H1 (cell line): ENCODE results near the gene MAP4K4. TPM values are rescaled to one million over a fixed set of nuclear protein-coding genes. Genes with fewer than 3 reads are reported as not detected.

ENCODE experiments used
- CTCF ChIA-PET: fragments of 300-600 bp; sonication (Branson Sonifier 250); formaldehyde crosslinking; loops from one replicate; lab custom pipeline; 2021; ENCODE audit not compliant: partially characterized antibody; lab: Charles Lee
- POLR2A ChIA-PET: fragments of 300-600 bp; sonication (Branson Sonifier 250); formaldehyde crosslinking; loops from one replicate; lab custom pipeline; 2021; ENCODE audit warnings: inconsistent platforms; ENCODE audit not compliant: partially characterized antibody; lab: Charles Lee
- DNase-seq, 2 experiments: peaks; one replicate each; pipeline versions ENCODE4 v3.0.0 to v3.0.0-alpha.2; 2010 to 2022; ENCODE audit warnings: low spot score in 2 of 2, low read depth in 1 of 2, mixed read lengths in 1 of 2
- FAIRE-seq: peaks from 2 replicates; lab custom pipeline; 2011; peaks lifted over from hg19 to GRCh38; lab: Jason Lieb, UNC
- H2AFZ ChIP-seq: 2 replicates; pipeline ENCODE4 v1.8.1; 2012; ENCODE audit warnings: low read length, inconsistent platforms
- H2AK5ac ChIP-seq: 2 replicates; pipeline ENCODE4 v1.6.1; 2013; ENCODE audit warnings: low read depth, low read length
- H2BK120ac ChIP-seq: replicated peaks from 2 replicates; pipeline ENCODE3; 2013; ENCODE audit warnings: low read depth, low read length, inconsistent platforms
- H2BK12ac ChIP-seq: 2 replicates; pipeline ENCODE4 v1.6.1; 2013; ENCODE audit warnings: low read depth, low read length
- H2BK15ac ChIP-seq: 2 replicates; pipeline ENCODE4 v1.6.1; 2013; ENCODE audit warnings: low read length
- H2BK20ac ChIP-seq: 2 replicates; pipeline ENCODE4 v1.6.1; 2013; ENCODE audit warnings: low read length
- H2BK5ac ChIP-seq: 2 replicates; pipeline ENCODE4 v1.6.1; 2013; ENCODE audit warnings: low read depth, low read length
- H3K14ac ChIP-seq: 2 replicates; pipeline ENCODE4 v1.6.1; 2013; ENCODE audit warnings: inconsistent platforms; ENCODE audit not compliant: insufficient read length
- H3K18ac ChIP-seq: 2 replicates; pipeline ENCODE4 v1.6.1; 2013; ENCODE audit warnings: low read length; ENCODE audit errors: extremely low read depth
- H3K23ac ChIP-seq: 2 replicates; pipeline ENCODE4 v1.6.1; 2013; ENCODE audit warnings: inconsistent platforms; ENCODE audit not compliant: insufficient read length
- H3K23me2 ChIP-seq: 2 replicates; pipeline ENCODE4 v1.6.1; 2013; ENCODE audit warnings: low read depth, low read length
- H3K27ac ChIP-seq: 2 replicates; pipeline ENCODE4 v1.6.1; 2011; ENCODE audit warnings: low read depth, low read length, inconsistent platforms
- H3K27me3 ChIP-seq, 4 experiments: replicated peaks in 1 of 4; 1 replicate in 1 of 4; 2 replicates in 3 of 4; pipeline versions ENCODE4 v1.6.1 to v1.8.1; 2011 to 2013; ENCODE audit warnings: low read length in 3 of 4, mild to moderate bottlenecking in 3 of 4, inconsistent platforms in 2 of 4, mixed read lengths in 2 of 4, moderate library complexity in 1 of 4; ENCODE audit not compliant: control insufficient read depth in 3 of 4, insufficient read depth in 3 of 4; ENCODE audit errors: extremely low read depth in 1 of 4
- H3K36me3 ChIP-seq, 4 experiments: 2 replicates each; pipeline versions ENCODE4 v1.6.1 to v1.8.1; 2011 to 2013; ENCODE audit warnings: mild to moderate bottlenecking in 4 of 4, low read length in 3 of 4, moderate library complexity in 2 of 4, control low read depth in 1 of 4, inconsistent platforms in 1 of 4; ENCODE audit not compliant: insufficient read depth in 4 of 4, control insufficient read depth in 2 of 4
- H3K4ac ChIP-seq: replicated peaks from 2 replicates; pipeline ENCODE3; 2013; ENCODE audit warnings: low read length, low read depth, mixed read lengths, inconsistent platforms; ENCODE audit not compliant: insufficient read length
- H3K4me1 ChIP-seq, 4 experiments: replicated peaks in 1 of 4; 1 replicate in 1 of 4; 2 replicates in 3 of 4; pipeline versions ENCODE4 v1.6.1 to v1.8.1; 2011 to 2013; ENCODE audit warnings: low read length in 3 of 4, inconsistent platforms in 2 of 4, mixed read lengths in 1 of 4; ENCODE audit not compliant: insufficient read depth in 4 of 4, control insufficient read depth in 3 of 4
- H3K4me2 ChIP-seq, 2 experiments: 2 replicates each; pipeline versions ENCODE4 v1.6.1 to v1.8.1; 2011 to 2013; ENCODE audit warnings: low read depth in 2 of 2, low read length in 2 of 2, control low read depth in 1 of 2, inconsistent platforms in 1 of 2, mild to moderate bottlenecking in 1 of 2; ENCODE audit not compliant: insufficient read depth in 1 of 2
- H3K4me3 ChIP-seq, 4 experiments: fragments of 200-600, 300-600 bp in 1 of 4; sonication (generic), shearing (Covaris generic), sonication (Bioruptor Twin) in 1 of 4; 2 replicates each; pipeline versions ENCODE4 v1.5.1 to v1.8.1; 2011 to 2016; ENCODE audit warnings: low read length in 4 of 4, low read depth in 3 of 4, control low read depth in 2 of 4, inconsistent platforms in 2 of 4, mild to moderate bottlenecking in 2 of 4, mixed read lengths in 1 of 4, moderate library complexity in 1 of 4; ENCODE audit not compliant: insufficient read depth in 2 of 4; ENCODE audit errors: extremely low read depth in 1 of 4
- H3K56ac ChIP-seq: replicated peaks from 2 replicates; pipeline ENCODE3; 2013; ENCODE audit warnings: low read depth, mild to moderate bottlenecking, mixed read lengths, low read length, inconsistent platforms; ENCODE audit not compliant: insufficient read length
- H3K79me1 ChIP-seq: 2 replicates; pipeline ENCODE4 v1.6.1; 2013; ENCODE audit warnings: low read depth, low read length, control low read depth
- H3K79me2 ChIP-seq, 2 experiments: 2 replicates each; pipeline versions ENCODE4 v1.6.1 to v1.8.1; 2012 to 2013; ENCODE audit warnings: low read length in 2 of 2, mild to moderate bottlenecking in 2 of 2, inconsistent platforms in 1 of 2; ENCODE audit not compliant: insufficient read depth in 2 of 2, control insufficient read depth in 1 of 2
- H3K9ac ChIP-seq, 4 experiments: replicated peaks in 1 of 4; 1 replicate in 1 of 4; 2 replicates in 3 of 4; pipeline versions ENCODE4 v1.6.1 to v1.8.1; 2011 to 2013; ENCODE audit warnings: low read depth in 3 of 4, low read length in 3 of 4, control low read depth in 2 of 4, mild to moderate bottlenecking in 2 of 4, moderate library complexity in 2 of 4, inconsistent platforms in 1 of 4; ENCODE audit errors: extremely low read depth in 1 of 4
- H3K9me3 ChIP-seq, 2 experiments: 2 replicates each; pipeline versions ENCODE4 v1.6.1 to v1.8.1; 2012 to 2013; ENCODE audit warnings: mild to moderate bottlenecking in 2 of 2, moderate library complexity in 2 of 2, control low read depth in 1 of 2, inconsistent platforms in 1 of 2, low read depth in 1 of 2, low read length in 1 of 2, mixed read lengths in 1 of 2; ENCODE audit not compliant: insufficient read depth in 2 of 2
- H4K20me1 ChIP-seq, 2 experiments: replicated peaks in 1 of 2; 2 replicates each; pipeline versions ENCODE3 to v1.8.1; 2011 to 2013; ENCODE audit warnings: inconsistent platforms in 2 of 2, low read length in 2 of 2, mild to moderate bottlenecking in 1 of 2; ENCODE audit not compliant: insufficient read depth in 2 of 2, control insufficient read depth in 1 of 2
- H4K5ac ChIP-seq: 2 replicates; pipeline ENCODE4 v1.6.1; 2013; ENCODE audit warnings: low read length, low read depth, mixed read lengths, inconsistent platforms; ENCODE audit not compliant: insufficient read length
- H4K8ac ChIP-seq: 2 replicates; pipeline ENCODE4 v1.8.0; 2013; ENCODE audit warnings: mild to moderate bottlenecking, moderate library complexity, low read length, inconsistent platforms; ENCODE audit not compliant: insufficient read depth; ENCODE audit errors: extremely low read depth
- H4K91ac ChIP-seq: replicated peaks from 2 replicates; pipeline ENCODE3; 2013; ENCODE audit warnings: low read length, mixed read lengths, inconsistent platforms; ENCODE audit not compliant: insufficient read length
- ASH2L ChIP-seq: fragments of 200-600, 300-600 bp; sonication (generic); IDR thresholded peaks from one replicate; pipeline ENCODE4 v1.7.1; 2017; ENCODE audit warnings: low read length
- BACH1 ChIP-seq: IDR thresholded peaks from 2 replicates; pipeline ENCODE4 v1.6.1; 2012; ENCODE audit warnings: low read length, improper control_type of control experiment
- BRCA1 ChIP-seq: IDR thresholded peaks from 2 replicates; pipeline ENCODE4 v1.6.1; 2012; ENCODE audit warnings: low read depth, low read length, improper control_type of control experiment
- CBX5 ChIP-seq: fragments of 300-800, 300-1000 bp; sonication (generic); IDR thresholded peaks from 2 replicates; pipeline ENCODE4 v1.7.1; 2016; ENCODE audit warnings: antibody characterized with exemption, low read length, low read depth
- CBX8 ChIP-seq: fragments of 300-800, 300-1000 bp; sonication (generic); IDR thresholded peaks from 2 replicates; pipeline ENCODE4 v1.7.1; 2016; ENCODE audit warnings: low read depth, low read length, borderline replicate concordance
- EZH2 ChIP-seq: fragments of 200-600 bp; sonication (generic); IDR thresholded peaks from 2 replicates; pipeline ENCODE4 v1.7.1; 2012; ENCODE audit warnings: low read depth, mild to moderate bottlenecking, moderate library complexity, low read length, inconsistent platforms; ENCODE audit not compliant: severe bottlenecking
- GABPA ChIP-seq: IDR thresholded peaks from 2 replicates; pipeline ENCODE4 v1.6.1; 2011; ENCODE audit warnings: mild to moderate bottlenecking, low read length, moderate library complexity, borderline replicate concordance; ENCODE audit not compliant: insufficient read depth
- HDAC6 ChIP-seq: IDR thresholded peaks from one replicate; pipeline ENCODE4 v1.7.1; 2012; ENCODE audit warnings: low read depth, mild to moderate bottlenecking, inconsistent platforms, low read length, moderate library complexity
- JUND ChIP-seq: IDR thresholded peaks from 2 replicates; pipeline ENCODE4 v1.6.1; 2011; ENCODE audit warnings: mild to moderate bottlenecking, improper control_type of control experiment, low read length
- POLR2AphosphoS5 ChIP-seq: IDR thresholded peaks from 2 replicates; pipeline ENCODE4 v1.6.1; 2011; ENCODE audit warnings: low read depth, low read length
- RNF2 ChIP-seq: fragments of 200-900, 300-1000 bp; sonication (generic); IDR thresholded peaks from 2 replicates; pipeline ENCODE4 v1.7.1; 2016; ENCODE audit warnings: borderline replicate concordance, low read depth, mild to moderate bottlenecking, antibody characterized with exemption, low read length; ENCODE audit not compliant: poor library complexity, severe bottlenecking; ENCODE audit errors: missing control alignments
- SIN3A ChIP-seq, 2 experiments: IDR thresholded peaks in 1 of 2; conservative IDR thresholded peaks in 1 of 2; 2 replicates each; pipeline ENCODE4 v1.6.1; 2011 to 2012; ENCODE audit warnings: low read length in 2 of 2, improper control_type of control experiment in 1 of 2, low read depth in 1 of 2, mild to moderate bottlenecking in 1 of 2
- SIX5 ChIP-seq: IDR thresholded peaks from 2 replicates; pipeline ENCODE4 v1.6.1; 2011; ENCODE audit warnings: mild to moderate bottlenecking, low read depth, low read length
- SUZ12 ChIP-seq: fragments of 200-600 bp; sonication (generic); IDR thresholded peaks from 2 replicates; pipeline ENCODE4 v1.6.1; 2012; ENCODE audit warnings: mild to moderate bottlenecking, inconsistent platforms, low read length, moderate library complexity, mixed read lengths
- TCF12 ChIP-seq: IDR thresholded peaks from 2 replicates; pipeline ENCODE4 v1.6.1; 2011; ENCODE audit warnings: low read depth, mild to moderate bottlenecking, low read length
- WGBS, 2 experiments: shearing (Covaris generic) in 1 of 2; methylation state at CpG; one replicate each; pipeline versions ENCODE4 v1.1.6 to v1.1.7; 2013 to 2015; ENCODE audit warnings: low lambda C conversion rate in 2 of 2, mixed read lengths in 2 of 2, inconsistent platforms in 1 of 2, low coverage in 1 of 2, missing lambda C conversion rate in 1 of 2; ENCODE audit not compliant: insufficient replicate concordance in 2 of 2, insufficient coverage in 1 of 2, insufficient read length in 1 of 2; ENCODE audit errors: extremely low coverage in 1 of 2, missing lambda C conversion rate in 1 of 2; 5-methylcytosine and 5-hydroxymethylcytosine counted together
- polyA plus RNA-seq, 7 experiments: library from polyadenylated mRNA; depleted of rRNA in 3 of 7; stranded (reverse) in 5 of 7; unstranded in 2 of 7; fragments of >200 nt in 5 of 7; fragments of 200-250 nt in 2 of 7; gene quantifications; 1 replicate in 5 of 7; 2 replicates in 1 of 7; 4 replicates in 1 of 7; pipeline versions ENCODE4 v1.2.1 to v1.2.3, GENCODE V29; 2011 to 2013; ENCODE audit warnings: missing spikeins in 2 of 7, mixed read lengths in 2 of 7
- total RNA-seq: library from RNA; stranded (reverse); fragmentation: NEBNext Ultra II Directional; extraction: Animal tissue kit (Norgen Biotek cat#: 25700); gene quantifications from 2 replicates; pipeline ENCODE4 v1.2.1, GENCODE V29; 2021

The MAP4K4 gene
- total and polyA plus RNA-seq, 2 of the 8 experiments (the other 6 are each of a cell fraction or from before 2014, with no cell fraction given), result 53.2 to 138 TPM

DNA sequence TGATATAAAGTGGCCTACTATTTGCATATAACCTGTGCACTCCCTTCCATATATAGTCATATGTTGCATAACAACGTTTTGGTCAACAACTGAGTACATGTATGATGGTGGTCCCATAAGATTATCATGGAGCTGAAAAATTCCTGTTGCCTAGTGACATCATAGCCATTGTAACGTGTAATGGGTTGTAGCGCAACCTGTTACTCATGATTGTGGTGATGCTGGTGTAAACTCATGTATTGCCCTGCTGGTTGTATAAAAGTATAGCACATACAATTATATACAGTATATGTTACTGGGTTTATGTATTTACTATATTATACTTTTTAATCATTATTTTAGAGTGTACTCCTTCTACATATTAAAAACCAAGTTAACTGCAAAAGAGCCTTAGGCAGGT lies 149.5 kb downstream of the MAP4K4 start:
- FAIRE-seq, result no peak
- 94% methylated on average over 3 of the region's 3 CpGs; no CpG with 5 or more reads in 1 of the 2 experiments for WGBS, 2 experiments
- H3K14ac ChIP-seq, result no peak overlapping the region
- CTCF ChIA-PET, result interaction anchor here (0.9 to 2.6 kb wide), 5 partner anchors 12 to 77 kb away, joined by 3 to 10 read pairs (median 3); no protein-coding TSS in a partner anchor
- H3K56ac ChIP-seq, result no peak overlapping the region
- no peaks in the 10 kb centered on the region for H3K79me1 ChIP-seq
- H2BK20ac ChIP-seq, result no peak overlapping the region
- H2BK12ac ChIP-seq, result no peak overlapping the region
- no peaks in the 10 kb centered on the region for H3K27me3 ChIP-seq
- H3K18ac ChIP-seq, result no peak overlapping the region
- POLR2A ChIA-PET, result no interaction called here
- no peak overlapping the region for H2AK5ac ChIP-seq
- no peak overlapping the region for H3K9ac ChIP-seq
- no peaks in the 10 kb centered on the region for H3K79me2 ChIP-seq
- no peak overlapping the region for H2BK5ac ChIP-seq
- no peak overlapping the region for H3K4me3 ChIP-seq
- H3K27ac ChIP-seq, result no peak overlapping the region
- no peak overlapping the region for H3K4me2 ChIP-seq
- H2BK120ac ChIP-seq, result no peak overlapping the region
- no peak overlapping the region for H4K5ac ChIP-seq
- H4K91ac ChIP-seq, result no peak overlapping the region
- no peak overlapping the region for H2BK15ac ChIP-seq
- no peak overlapping the region for H3K23ac ChIP-seq
- H2AFZ ChIP-seq, result no peak overlapping the region
- H3K36me3 ChIP-seq, result peaks cover 10 to 48% (median 36%) of the 10 kb centered on the region in 4 experiments; a peak in 7 of 8 replicates
- H4K8ac ChIP-seq, result no peak overlapping the region
- H3K4me1 ChIP-seq, result no peaks in the 10 kb centered on the region
- H3K23me2 ChIP-seq, result no peaks in the 10 kb centered on the region; the same call in 1 of the 2 replicates
- no peak for DNase-seq
- peaks cover 1 to 2% of the 10 kb centered on the region in 2 experiments for H4K20me1 ChIP-seq
- no peak overlapping the region for H3K4ac ChIP-seq
- H3K9me3 ChIP-seq, result no peaks in the 10 kb centered on the region
- TF ChIP-seq SUZ12 (no peak), TCF12 (no peak), EZH2 (no peak), SIN3A (conservative IDR thresholded peaks at IDR 0.05 in 1 of 2, IDR thresholded peaks at IDR 0.05 in 1 of 2; ENCODE audit: low read depth in 1 of 2, low read length in 2 of 2) (no peak), JUND (no peak), CBX5 (no peak), RNF2 (no peak), BRCA1 (no peak), HDAC6 (no peak), GABPA (no peak), ASH2L (no peak), POLR2AphosphoS5 (no peak), SIX5 (no peak), CBX8 (no peak), BACH1 (no peak)
